ENCODE results near the gene PCF11.
"Not testable (repeated sequence)": the region's sequence is repeated elsewhere in the genome, so short reads cannot be mapped to it uniquely, and the experiment has no call there.

Gene PCF11

DNA sequence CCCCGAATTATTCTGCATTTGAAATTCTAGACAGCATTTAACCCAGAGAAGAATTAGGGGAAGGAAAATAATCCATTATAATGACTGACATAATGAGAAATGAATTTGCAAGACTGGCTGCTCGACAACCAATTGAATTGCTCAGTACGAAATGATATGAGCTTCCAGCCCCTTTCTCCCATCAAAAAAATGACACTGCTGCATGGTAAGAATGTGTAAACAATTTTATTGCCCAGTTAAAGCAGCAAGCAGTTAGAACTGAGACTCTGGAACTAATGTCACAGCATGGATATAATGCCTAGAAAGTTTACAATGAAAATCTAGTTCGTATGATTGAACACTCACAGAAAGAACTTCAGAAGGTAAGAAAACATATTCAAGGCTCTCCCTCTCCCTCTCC, 24.7 kb upstream of the PCF11 start:
- TF ChIP-seq ZNF274 (IDR thresholded peaks at IDR 0.05; ENCODE audit: low read depth, low read length): no peak

GRCh38 chr11:83133266-83133665, 23.7 kb upstream of the PCF11 start:
- not testable (repeated sequence) for H3K4me3 ChIP-seq (ENCODE audit: low read length)

More for the DNA sequence above, 24.7 kb upstream of the PCF11 start:
- H3K4me3 ChIP-seq (ENCODE audit: low read length): no peak overlapping the region

GRCh38 chr11:83139310-83139709, 17.6 kb upstream of the PCF11 start:
- TF ChIP-seq ZNF274 (IDR thresholded peaks at IDR 0.05; ENCODE audit: low read depth, low read length): no peak

GRCh38 chr11:83140691-83141455, 16.1 kb upstream of the PCF11 start:
- no peak for TF ChIP-seq ZNF274 (IDR thresholded peaks at IDR 0.05; ENCODE audit: low read depth, low read length)
- H3K4me3 ChIP-seq (ENCODE audit: low read length): no peak overlapping the region

More at GRCh38 chr11:83139310-83139709, 17.6 kb upstream of the PCF11 start:
- no peak overlapping the region for H3K4me3 ChIP-seq (ENCODE audit: low read length)

- no peak for TF ChIP-seq ZNF274 (IDR thresholded peaks at IDR 0.05; ENCODE audit: low read depth, low read length)
- no peak overlapping the region for H3K4me3 ChIP-seq (ENCODE audit: low read length)
These were observed 9.0 kb upstream of the PCF11 start for GRCh38 chr11:83147895-83148294.

- no peak overlapping the region for H3K4me3 ChIP-seq (ENCODE audit: low read length)
- TF ChIP-seq ZNF274 (IDR thresholded peaks at IDR 0.05; ENCODE audit: low read depth, low read length): no peak
These were observed 6.5 kb upstream of the PCF11 start for GRCh38 chr11:83150450-83150849.

GRCh38 chr11:83151274-83151977, 5.5 kb upstream of the PCF11 start:
- H3K4me3 ChIP-seq (ENCODE audit: low read length): no peak overlapping the region
- no peak for TF ChIP-seq ZNF274 (IDR thresholded peaks at IDR 0.05; ENCODE audit: low read depth, low read length)

- no peak for TF ChIP-seq ZNF274 (IDR thresholded peaks at IDR 0.05; ENCODE audit: low read depth, low read length)
- H3K4me3 ChIP-seq (ENCODE audit: low read length): no peak overlapping the region
These were observed 4.7 kb upstream of the PCF11 start for GRCh38 chr11:83152264-83152663.

DNA sequence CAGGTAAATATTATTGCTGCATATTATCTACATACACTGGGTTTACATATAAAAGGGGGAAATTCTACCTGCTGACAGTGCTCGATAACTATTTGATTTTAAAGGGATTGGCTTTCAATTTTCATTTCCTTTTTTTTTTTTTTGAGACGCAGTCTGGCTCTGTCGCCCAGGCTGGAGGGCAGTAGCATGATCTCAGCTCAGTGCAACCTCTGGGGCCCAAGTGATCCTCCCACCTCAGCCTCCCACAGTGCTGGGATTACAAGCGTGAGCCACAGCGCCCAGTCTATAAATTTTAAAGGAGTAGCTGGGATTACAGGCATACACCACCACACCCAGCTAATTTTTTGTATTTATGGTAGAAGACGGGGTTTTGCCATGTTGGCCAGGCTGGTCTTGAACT, 3.2 kb upstream of the PCF11 start:
- TF ChIP-seq ZNF274 (IDR thresholded peaks at IDR 0.05; ENCODE audit: low read depth, low read length): no peak
- H3K4me3 ChIP-seq (ENCODE audit: low read length): no peak overlapping the region

DNA sequence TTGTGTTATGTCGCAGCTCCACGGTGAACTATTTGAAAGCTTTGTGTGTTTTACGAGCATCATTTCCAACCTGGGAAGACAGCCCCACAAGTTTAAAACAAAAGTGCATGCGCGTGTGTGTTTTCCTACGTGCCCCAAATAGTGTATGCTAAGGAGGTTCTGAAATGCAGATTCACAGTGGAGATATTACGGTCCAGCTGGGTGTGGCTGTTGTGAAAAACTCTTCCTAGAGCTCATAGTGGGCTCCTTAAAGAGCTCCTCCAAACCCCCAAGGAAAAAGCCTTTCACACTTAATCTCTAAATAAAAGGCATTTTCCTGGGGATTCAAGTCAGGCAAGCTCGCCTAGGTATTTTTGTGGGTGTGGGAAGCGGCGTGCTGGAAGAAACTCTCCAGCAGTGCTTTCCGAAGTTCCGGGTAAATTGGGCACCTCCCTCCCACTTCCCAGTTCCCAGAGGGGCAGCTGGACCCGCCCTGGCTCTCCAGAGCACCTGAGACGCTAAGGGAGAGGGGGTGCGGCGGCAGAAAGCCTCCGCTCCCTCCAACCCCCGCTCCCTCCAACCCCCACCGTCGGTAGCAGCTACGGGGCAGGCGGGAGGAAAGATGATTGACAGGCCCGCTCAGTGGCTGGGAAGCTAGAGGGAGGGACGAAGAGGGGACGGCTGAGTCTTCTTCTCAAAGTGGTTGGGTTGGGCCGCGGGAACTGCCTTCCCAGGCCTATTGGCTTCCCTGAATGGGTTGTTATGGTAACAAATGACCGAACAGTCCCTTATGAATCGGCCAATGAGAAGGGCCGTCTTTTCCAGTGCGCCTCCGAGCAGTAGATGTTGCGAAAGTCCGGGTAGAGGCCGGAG, 561 bp upstream of the PCF11 start:
- TF ChIP-seq ZNF274 (IDR thresholded peaks at IDR 0.05; ENCODE audit: low read depth, low read length): no peak
- peak overlapping the region; percentile 93 for H3K4me3 ChIP-seq (ENCODE audit: low read length)

- no peak for TF ChIP-seq ZNF274 (IDR thresholded peaks at IDR 0.05; ENCODE audit: low read depth, low read length)
- peak overlapping the region; percentile 94 for H3K4me3 ChIP-seq (ENCODE audit: low read length)
These were observed 844 bp downstream of the PCF11 start for GRCh38 chr11:83157594-83158356.

DNA sequence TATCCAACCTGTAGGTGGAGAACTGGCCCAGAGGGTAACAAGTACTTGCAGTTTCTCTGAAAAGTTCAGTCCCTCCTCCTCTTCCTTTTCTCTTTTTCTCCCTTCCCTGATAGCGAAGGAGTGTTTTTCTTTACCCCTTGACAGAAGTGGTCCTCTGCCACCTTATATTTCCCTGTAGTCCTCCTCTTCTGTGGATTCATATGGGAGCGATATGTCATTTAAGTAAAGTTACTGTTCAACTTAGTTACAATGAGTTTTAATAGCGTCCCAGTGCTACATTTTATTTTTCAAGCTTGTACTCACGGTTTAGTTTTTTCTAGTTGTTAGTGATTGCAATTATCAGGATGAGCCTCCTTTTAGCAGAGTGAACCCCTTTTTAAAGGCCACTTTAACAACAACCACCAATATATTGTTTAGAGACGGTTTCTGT, 1.4 kb downstream of the PCF11 start:
- peak overlapping the region; percentile 94 for H3K4me3 ChIP-seq (ENCODE audit: low read length)
- no peak for TF ChIP-seq ZNF274 (IDR thresholded peaks at IDR 0.05; ENCODE audit: low read depth, low read length)

GRCh38 chr11:83158965-83159901, 2.3 kb downstream of the PCF11 start:
- H3K4me3 ChIP-seq (ENCODE audit: low read length): peak overlapping the region; percentile 94
- TF ChIP-seq ZNF274 (IDR thresholded peaks at IDR 0.05; ENCODE audit: low read depth, low read length): no peak
